HuH-7.5 (cell line): ENCODE results near the gene SLC35A2.
A peak's percentile ranks its signal among the peaks of the same experiment; 100 is the strongest.
"Not testable (repeated sequence)": the region's sequence is repeated elsewhere in the genome, so short reads cannot be mapped to it uniquely, and the experiment has no call there.

Experiments used
- DNase-seq: peaks from one replicate; pipeline ENCODE4 v3.0.0; 2011; ENCODE audit warnings: low spot score

SLC35A2 gene

GRCh38 chrX:48902776-48903175 is 8.7 kb downstream of the SLC35A2 start:
- DNase-seq: no peak

GRCh38 chrX:48902135-48902534 is 9.3 kb downstream of the SLC35A2 start:
- no peak for DNase-seq

DNA sequence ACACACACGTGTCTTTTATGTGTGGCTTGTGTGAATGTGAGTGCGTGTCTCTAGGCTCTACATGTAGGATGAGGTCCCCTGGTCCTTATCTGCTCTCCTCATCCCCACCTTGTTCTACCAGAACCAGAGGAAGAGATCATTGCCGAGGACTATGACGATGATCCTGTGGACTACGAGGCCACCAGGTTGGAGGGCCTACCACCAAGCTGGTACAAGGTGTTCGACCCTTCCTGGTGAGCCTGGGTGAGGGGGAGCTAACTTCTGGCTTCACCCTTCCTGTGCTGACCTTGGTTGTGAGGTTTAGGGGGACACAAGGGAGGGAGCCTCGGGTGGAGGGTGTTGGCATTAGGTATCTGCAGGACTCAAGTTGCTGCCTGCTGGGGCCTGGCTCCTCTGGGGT is 10.4 kb downstream of the SLC35A2 start:
- no peak for DNase-seq

DNA sequence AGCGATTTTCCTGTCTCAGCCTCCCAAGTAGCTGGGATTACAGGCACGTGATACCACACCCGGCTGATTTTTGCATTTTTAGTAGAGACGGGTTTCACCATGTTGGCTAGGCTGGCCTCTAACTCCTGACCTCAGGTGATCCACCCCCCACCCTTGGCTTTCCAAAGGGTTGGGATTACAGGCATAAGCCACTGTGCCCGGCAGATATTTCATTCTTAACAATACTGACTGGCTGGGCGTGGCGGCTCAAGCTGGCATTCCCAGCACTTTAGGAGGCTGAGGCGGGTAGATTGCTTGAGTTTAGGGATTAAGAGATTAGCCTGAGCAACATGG is 12.4 kb downstream of the SLC35A2 start:
- no peak for DNase-seq

DNA sequence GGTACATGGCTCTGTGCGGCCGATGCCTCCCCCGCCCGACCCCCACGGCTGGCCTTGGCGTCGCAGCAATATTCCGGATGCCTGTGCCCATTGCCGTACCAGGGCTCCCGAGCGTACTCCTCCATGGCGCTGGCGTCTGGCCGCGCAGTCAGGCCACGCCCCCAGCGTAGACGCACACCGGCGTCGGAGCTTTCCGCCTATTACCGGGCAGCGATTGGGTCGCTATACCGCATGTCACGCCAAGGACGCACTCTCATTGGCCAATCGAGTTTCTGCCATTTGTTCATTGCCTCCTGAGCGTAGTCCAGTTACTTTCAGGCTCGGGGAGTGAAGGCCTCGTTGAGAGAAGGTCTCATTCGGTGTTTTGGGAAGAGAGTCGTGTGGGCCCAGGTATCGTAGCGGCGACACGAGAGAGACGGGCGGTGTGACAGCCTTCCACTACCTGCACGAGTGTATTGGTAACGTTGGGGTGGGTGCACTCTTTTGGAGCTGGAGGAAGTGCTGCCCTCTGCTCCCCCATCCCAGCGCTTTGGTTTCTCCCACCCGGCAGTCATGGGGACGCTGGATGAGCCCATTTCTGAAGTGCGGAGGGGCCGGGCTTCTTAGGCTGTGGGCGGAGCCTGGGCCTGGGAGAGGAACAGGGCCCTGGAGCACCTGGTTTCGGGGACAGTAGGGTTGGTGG is 13.7 kb downstream of the SLC35A2 start, which contains the start of the genes PQBP1 and TIMM17B:
Gene PQBP1, plus strand, starts transcription at position 306 of the 682 bp plus-strand sequence. CDS start 580 bp downstream, outside the sequence.
Gene TIMM17B, minus strand, starts transcription at position 144 of the 682 bp plus-strand sequence. Its CDS starts 19 bp downstream, at position 125.
- DNase-seq: peak; percentile 90

DNA sequence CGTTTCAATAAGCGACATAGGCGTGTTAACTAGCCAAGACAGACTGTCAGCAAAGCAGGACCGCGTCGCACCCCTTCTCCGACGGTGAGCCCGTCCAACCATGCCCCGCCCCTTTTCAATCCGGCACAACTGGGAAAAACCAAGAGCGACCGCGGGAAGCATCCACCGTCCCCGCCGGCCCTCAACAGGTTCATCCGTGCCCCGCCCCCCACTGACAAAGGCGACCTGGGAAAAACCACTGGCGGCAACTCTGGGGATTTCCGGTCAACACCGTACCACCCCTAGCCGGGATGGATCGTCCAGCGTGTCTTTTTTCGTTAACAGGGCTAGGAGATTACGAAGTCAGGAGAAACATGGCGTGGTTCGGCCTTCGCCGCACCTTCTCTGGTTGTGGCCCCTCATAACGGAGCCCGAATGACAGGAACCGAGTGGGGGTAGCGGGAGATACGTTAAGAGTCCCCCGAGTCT is 14.3 kb downstream of the SLC35A2 start:
- peak; percentile 79 for DNase-seq

GRCh38 chrX:48896611-48897011 is 14.8 kb downstream of the SLC35A2 start:
- DNase-seq: no peak

DNA sequence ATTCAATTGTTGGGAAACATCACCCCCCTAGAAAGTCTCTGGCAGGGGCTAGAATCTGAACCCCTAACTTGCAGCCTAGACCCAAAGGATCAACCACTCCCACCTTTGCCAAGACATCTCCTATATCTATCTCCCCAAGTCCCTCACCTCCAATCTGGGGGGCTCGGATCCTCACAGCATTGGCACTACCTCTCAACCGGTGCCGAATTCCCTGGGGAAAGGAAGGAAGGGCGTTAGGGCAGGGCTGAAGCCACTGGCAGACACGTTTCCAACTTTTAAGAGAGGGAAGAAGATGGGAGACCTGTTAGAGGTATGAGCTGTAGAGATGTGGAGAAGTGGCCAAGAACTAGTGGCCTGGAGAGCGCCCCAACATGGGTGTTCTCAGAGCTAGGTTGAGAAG is 16.6 kb downstream of the SLC35A2 start:
- no peak for DNase-seq

GRCh38 chrX:48893556-48894348 is 17.7 kb downstream of the SLC35A2 start:
- DNase-seq: no peak

- DNase-seq: no peak
Observed at GRCh38 chrX:48892896-48893295, 18.6 kb downstream of the SLC35A2 start.

GRCh38 chrX:48891402-48892288 is 19.8 kb downstream of the SLC35A2 start:
- DNase-seq: peak; percentile 76

- no peak for DNase-seq
Observed at GRCh38 chrX:48890934-48891401, 20.5 kb downstream of the SLC35A2 start.

DNA sequence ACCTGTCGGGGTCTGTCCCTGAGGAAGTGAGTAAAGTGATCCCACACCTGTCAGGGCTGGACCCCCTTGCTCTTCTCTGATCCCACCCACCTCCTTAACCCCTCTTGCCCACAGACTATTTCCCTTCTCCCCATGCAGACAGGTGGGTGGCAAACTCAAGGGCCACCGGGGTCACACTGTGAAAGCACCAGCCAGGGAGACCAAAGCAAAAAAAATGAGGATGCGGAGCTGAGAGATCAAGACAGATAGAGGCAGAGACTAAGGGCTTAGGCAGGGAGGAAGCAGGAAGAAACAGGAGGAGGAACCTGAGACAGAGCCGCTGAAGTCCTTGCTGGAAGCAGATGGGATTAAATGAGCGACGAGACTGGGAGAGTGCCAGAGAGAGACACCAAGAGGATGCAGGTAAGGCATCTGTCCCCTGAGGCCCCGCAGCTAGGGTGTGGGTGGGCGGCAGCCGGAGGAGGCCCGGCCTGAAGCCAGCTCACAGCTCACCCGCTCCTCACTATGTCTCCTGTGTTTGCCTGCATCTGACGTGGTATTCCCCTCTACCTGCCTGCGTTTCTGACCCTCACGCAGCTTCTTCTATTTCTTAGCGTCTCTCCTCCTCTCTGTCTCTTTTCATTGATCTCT is 21.0 kb downstream of the SLC35A2 start:
- DNase-seq: no peak

DNA sequence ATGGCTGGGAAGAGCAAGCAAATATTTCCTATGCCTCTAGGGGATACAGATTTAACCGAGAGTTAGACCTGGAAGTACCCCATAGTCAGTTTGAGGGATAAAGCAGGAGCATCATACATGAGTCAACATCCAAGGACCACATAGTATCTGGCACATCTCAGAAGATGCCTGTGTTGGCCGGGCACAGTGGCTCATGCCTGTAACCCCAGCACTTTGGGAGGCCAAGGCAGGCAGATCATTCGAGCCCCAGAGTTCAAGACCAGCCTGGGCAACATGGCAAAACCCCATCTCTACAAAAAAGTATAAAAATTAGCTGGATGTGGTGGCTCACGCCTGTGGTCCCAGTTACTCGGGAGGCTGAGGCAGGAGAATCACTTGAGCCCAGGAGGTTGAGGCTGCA is 24.9 kb downstream of the SLC35A2 start:
- DNase-seq: not testable (repeated sequence)

DNA sequence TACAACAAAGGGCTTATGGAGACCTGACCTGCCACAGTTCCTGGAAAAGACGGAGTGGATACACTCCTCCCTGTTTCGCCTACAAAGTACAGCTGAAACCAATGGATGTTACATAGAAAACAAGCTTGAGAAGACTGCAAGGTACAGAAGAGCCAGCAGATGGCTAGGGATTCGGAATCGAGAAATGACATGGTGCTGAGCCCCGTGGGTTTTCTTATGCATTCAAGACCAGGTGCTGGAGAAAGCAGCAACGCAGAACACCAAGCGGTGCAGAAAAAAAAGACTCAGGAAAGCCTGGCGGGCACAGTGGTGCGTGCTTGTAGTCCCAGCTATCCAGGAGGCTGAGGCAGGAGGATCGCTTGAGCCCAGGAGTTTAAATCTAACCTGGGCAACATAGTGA is 27.7 kb downstream of the SLC35A2 start:
- DNase-seq: no peak

DNA sequence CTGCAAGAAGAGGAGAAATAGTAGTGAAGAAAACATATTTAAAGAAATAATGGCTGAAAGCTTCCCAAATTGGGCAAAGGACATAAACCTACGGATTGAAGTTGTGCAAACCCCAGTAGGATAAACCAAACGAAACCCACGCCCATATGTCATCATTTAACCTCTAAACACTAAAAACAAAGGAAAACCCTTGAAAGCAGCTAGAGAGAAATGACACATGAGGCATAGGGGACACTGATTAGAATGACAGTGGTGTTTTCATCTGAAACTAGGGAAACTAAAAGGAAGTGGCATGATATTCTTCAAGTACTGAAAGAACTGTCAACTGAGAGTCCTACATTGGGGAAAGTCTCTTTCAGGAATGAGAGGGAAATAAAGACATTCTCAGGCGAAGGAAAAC is 34.5 kb downstream of the SLC35A2 start:
- not testable (repeated sequence) for DNase-seq

DNA sequence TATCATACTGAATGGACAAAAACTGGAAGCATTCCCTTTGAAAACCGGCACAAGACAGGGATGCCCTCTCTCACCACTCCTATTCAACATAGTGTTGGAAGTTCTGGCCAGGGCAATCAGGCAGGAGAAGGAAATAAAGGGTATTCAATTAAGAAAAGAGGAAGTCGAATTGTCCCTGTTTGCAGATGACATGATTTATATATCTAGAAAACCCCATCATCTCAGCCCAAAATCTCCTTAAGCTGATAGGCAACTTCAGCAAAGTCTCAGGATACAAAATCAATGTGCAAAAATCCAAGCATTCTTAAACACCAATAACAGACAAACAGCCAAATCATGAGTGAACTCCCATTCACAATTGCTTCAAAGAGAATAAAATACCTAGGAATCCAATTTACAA is 39.4 kb downstream of the SLC35A2 start:
- not testable (repeated sequence) for DNase-seq

DNA sequence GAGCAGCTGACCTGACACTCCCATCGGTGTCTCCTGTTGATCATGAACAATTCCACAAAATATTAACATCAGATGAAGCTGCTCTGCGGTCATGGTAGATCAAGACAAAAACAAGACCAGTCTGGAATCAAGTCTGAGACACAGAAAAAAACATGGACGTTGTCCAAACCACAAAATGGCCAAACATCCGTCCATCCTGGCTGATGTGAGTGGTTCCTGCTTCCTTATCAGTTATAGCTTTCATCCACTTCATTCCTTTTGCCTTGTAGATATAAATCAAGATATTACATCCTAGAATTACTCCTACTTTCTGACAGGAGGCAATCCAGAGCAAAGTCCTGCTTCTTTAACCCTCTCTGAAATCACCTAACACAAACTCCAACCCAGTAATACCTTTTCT is 47.2 kb downstream of the SLC35A2 start:
- DNase-seq: no peak

DNA sequence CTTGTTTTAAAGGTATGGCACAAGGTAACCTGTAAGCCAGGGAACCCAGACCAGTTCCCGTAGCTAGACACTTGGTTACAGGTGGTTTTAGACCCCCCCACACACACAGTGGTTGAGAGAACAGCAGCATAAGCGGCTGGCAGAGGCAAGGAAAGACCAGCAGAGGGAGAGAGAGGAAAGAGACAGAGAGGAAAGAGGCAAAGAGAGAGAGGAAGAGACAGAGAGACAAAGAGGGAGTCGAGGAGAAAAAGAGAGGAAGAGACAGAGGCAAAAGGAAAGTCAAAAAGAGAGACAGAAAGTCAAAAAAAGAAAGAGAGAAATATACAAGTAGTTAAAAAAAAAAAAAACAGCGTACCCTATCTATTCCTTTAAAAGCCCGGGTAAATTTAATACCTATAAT is 56.5 kb downstream of the SLC35A2 start:
- DNase-seq: no peak

GRCh38 chrX:48854121-48854804 is 57.2 kb downstream of the SLC35A2 start:
- DNase-seq: not testable (repeated sequence)

DNA sequence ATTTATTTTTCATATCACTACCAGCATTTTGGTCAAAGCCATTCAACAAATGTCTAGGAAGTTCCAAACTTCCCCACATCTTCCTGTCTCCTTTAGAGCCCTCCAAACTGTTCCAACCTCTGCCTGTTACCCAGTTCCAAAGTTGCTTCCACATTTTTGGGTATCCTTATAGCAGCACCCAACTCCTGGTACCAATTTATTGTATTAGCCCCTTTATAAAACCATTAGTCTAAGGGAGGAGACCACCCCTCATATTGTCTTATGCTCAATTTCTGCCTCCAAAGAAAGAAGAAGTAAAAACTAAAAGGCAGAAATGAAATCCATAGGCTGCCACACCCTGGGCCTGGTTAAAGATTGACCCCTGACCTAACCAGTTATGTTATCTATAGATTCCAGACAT is 58.0 kb downstream of the SLC35A2 start:
- not testable (repeated sequence) for DNase-seq
